Hematopoietic multipotent progenitor cell treated with erythropoietin and hydrocortisone succinate and interleukin-3 and kit ligand, for 15 days (in vitro differentiated cells): ENCODE measurements around the gene ADAMTS3.
A peak's percentile ranks its signal among the peaks of the same experiment; 100 is the strongest.
"Not testable (repeated sequence)": the region's sequence is repeated elsewhere in the genome, so short reads cannot be mapped to it uniquely, and the experiment has no call there.

Source experiments
- DNase-seq: peaks from one replicate; pipeline ENCODE4 v3.0.0-alpha.2; 2015; ENCODE audit warnings: low spot score

The ADAMTS3 gene

GRCh38 chr4:72471816-72472215 lies 97.2 kb downstream of the ADAMTS3 start:
- DNase-seq: no peak

- peak; percentile 42 for DNase-seq
These were observed 100.0 kb downstream of the ADAMTS3 start for GRCh38 chr4:72468904-72469502.

- DNase-seq: no peak
These were observed 101.4 kb downstream of the ADAMTS3 start for GRCh38 chr4:72467633-72468032.

GRCh38 chr4:72463724-72464123 lies 105.3 kb downstream of the ADAMTS3 start:
- no peak for DNase-seq

GRCh38 chr4:72457158-72457557 lies 111.9 kb downstream of the ADAMTS3 start:
- DNase-seq: no peak

- no peak for DNase-seq
These were observed 117.7 kb downstream of the ADAMTS3 start for GRCh38 chr4:72451349-72451748.

GRCh38 chr4:72449705-72450104 lies 119.3 kb downstream of the ADAMTS3 start:
- no peak for DNase-seq

- no peak for DNase-seq
These were observed 120.8 kb downstream of the ADAMTS3 start for GRCh38 chr4:72448231-72448630.

GRCh38 chr4:72446353-72447055 lies 122.5 kb downstream of the ADAMTS3 start:
- DNase-seq: no peak

- DNase-seq: no peak
These were observed 124.9 kb downstream of the ADAMTS3 start for GRCh38 chr4:72444092-72444491.

- DNase-seq: no peak
These were observed 126.3 kb downstream of the ADAMTS3 start for GRCh38 chr4:72442715-72443114.

GRCh38 chr4:72442147-72442546 lies 126.9 kb downstream of the ADAMTS3 start:
- DNase-seq: no peak

GRCh38 chr4:72440386-72440785 lies 128.6 kb downstream of the ADAMTS3 start:
- no peak for DNase-seq

- peak; percentile 2 for DNase-seq
These were observed 136.0 kb downstream of the ADAMTS3 start for GRCh38 chr4:72432975-72433374.

GRCh38 chr4:72432282-72432681 lies 136.7 kb downstream of the ADAMTS3 start:
- no peak for DNase-seq

- DNase-seq: no peak
These were observed 138.0 kb downstream of the ADAMTS3 start for GRCh38 chr4:72430988-72431387.

GRCh38 chr4:72430050-72430449 lies 139.0 kb downstream of the ADAMTS3 start:
- no peak for DNase-seq

- DNase-seq: no peak
These were observed 139.6 kb downstream of the ADAMTS3 start for GRCh38 chr4:72429397-72429889.

GRCh38 chr4:72427057-72427456 lies 142.0 kb downstream of the ADAMTS3 start:
- no peak for DNase-seq

GRCh38 chr4:72425908-72426307 lies 143.1 kb downstream of the ADAMTS3 start:
- not testable (repeated sequence) for DNase-seq

- no peak for DNase-seq
These were observed 145.0 kb downstream of the ADAMTS3 start for GRCh38 chr4:72424006-72424405.

- DNase-seq: no peak
These were observed 146.6 kb downstream of the ADAMTS3 start for GRCh38 chr4:72422416-72422815.

- no peak for DNase-seq
These were observed 150.6 kb downstream of the ADAMTS3 start for GRCh38 chr4:72418458-72418857.

- no peak for DNase-seq
These were observed 158.9 kb downstream of the ADAMTS3 start for GRCh38 chr4:72410158-72410557.
